Fibroblast of lung (primary cell): ENCODE data around the gene ZNF132. TPM values are rescaled to one million over a fixed set of nuclear protein-coding genes. Genes with fewer than 3 reads are reported as not detected.

Experiments used
- DNase-seq, 2 donors: peaks; one replicate each; pipeline versions ENCODE4 v3.0.0 to v3.0.0-alpha.2; 2010; ENCODE audit warnings: low read depth in 2 of 2
- H2AFZ ChIP-seq: 2 replicates; pipeline ENCODE4 v1.5.1; 2012; ENCODE audit warnings: low read length, control low read depth, inconsistent platforms
- H3K27ac ChIP-seq: 2 replicates; pipeline ENCODE4 v1.5.1; 2011; ENCODE audit warnings: low read length, control low read depth; ENCODE audit not compliant: insufficient read depth
- H3K27me3 ChIP-seq: 2 replicates; pipeline ENCODE4 v1.5.1; 2011; ENCODE audit warnings: mild to moderate bottlenecking, low read length; ENCODE audit not compliant: control insufficient read depth, insufficient read depth
- H3K36me3 ChIP-seq: 2 replicates; pipeline ENCODE4 v1.5.1; 2011; ENCODE audit warnings: low read length; ENCODE audit not compliant: control insufficient read depth, insufficient read depth
- H3K4me1 ChIP-seq: 2 replicates; pipeline ENCODE4 v1.5.1; 2011; ENCODE audit warnings: low read length; ENCODE audit not compliant: control insufficient read depth, insufficient read depth; ENCODE audit errors: extremely low read depth
- H3K4me2 ChIP-seq: 2 replicates; pipeline ENCODE4 v1.5.1; 2011; ENCODE audit warnings: low read length, control low read depth; ENCODE audit not compliant: insufficient read depth; ENCODE audit errors: extremely low read depth
- H3K4me3 ChIP-seq, 4 experiments: fragments of 200-600 bp in 1 of 4; sonication (generic) in 1 of 4; replicated peaks in 1 of 4; 2 replicates each; pipeline ENCODE4 v1.5.1; 2011 to 2016; ENCODE audit warnings: low read length in 4 of 4, low read depth in 3 of 4, mild to moderate bottlenecking in 3 of 4, control low read depth in 2 of 4, inconsistent platforms in 1 of 4, mixed read lengths in 1 of 4; ENCODE audit not compliant: insufficient read depth in 1 of 4; ENCODE audit errors: control extremely low read depth in 1 of 4
- H3K79me2 ChIP-seq: 2 replicates; pipeline ENCODE4 v1.5.1; 2012; ENCODE audit warnings: mild to moderate bottlenecking, low read length, inconsistent platforms; ENCODE audit not compliant: control insufficient read depth, insufficient read depth
- H3K9ac ChIP-seq: 2 replicates; pipeline ENCODE4 v1.5.1; 2011; ENCODE audit warnings: mild to moderate bottlenecking, low read length, control low read depth; ENCODE audit not compliant: insufficient read depth
- H3K9me3 ChIP-seq: 2 replicates; pipeline ENCODE4 v1.5.1; 2012; ENCODE audit warnings: low read depth, low read length; ENCODE audit not compliant: control insufficient read depth, insufficient read depth
- H4K20me1 ChIP-seq: 2 replicates; pipeline ENCODE4 v1.5.1; 2011; ENCODE audit warnings: low read length; ENCODE audit not compliant: control insufficient read depth, insufficient read depth; ENCODE audit errors: extremely low read depth
- EZH2 ChIP-seq: IDR thresholded peaks from 2 replicates; pipeline ENCODE4 v1.5.1; 2012; ENCODE audit warnings: low read length, control low read depth, mild to moderate bottlenecking; ENCODE audit errors: missing control alignments
- polyA plus RNA-seq, 2 donors: library from polyadenylated mRNA; depleted of rRNA in 1 of 2; stranded (reverse) in 1 of 2; unstranded in 1 of 2; fragments of >200 nt; gene quantifications; 2 replicates each; pipeline ENCODE4 v1.2.1, GENCODE V29; 2011 to 2012; ENCODE audit warnings: missing spikeins in 1 of 2
- total RNA-seq: library from RNA; depleted of rRNA; stranded (reverse); fragments of >200 nt; gene quantifications from 2 replicates; pipeline ENCODE4 v1.2.1, GENCODE V29; 2014
- TF ChIP-seq, protein P1 (sequence below), 2 donors: IDR thresholded peaks in 1 of 2; conservative IDR thresholded peaks in 1 of 2; 1 replicate in 1 of 2; 2 replicates in 1 of 2; pipeline ENCODE4 v1.5.1; 2011 to 2012; ENCODE audit warnings: low read length in 2 of 2, control low read depth in 1 of 2, inconsistent platforms in 1 of 2, low read depth in 1 of 2, mild to moderate bottlenecking in 1 of 2

ZNF132 gene
- total and polyA plus RNA-seq, 2 donors (not counting 1 experiment from before 2014, with no cell fraction given) = 4.1 to 14.5 TPM

DNA sequence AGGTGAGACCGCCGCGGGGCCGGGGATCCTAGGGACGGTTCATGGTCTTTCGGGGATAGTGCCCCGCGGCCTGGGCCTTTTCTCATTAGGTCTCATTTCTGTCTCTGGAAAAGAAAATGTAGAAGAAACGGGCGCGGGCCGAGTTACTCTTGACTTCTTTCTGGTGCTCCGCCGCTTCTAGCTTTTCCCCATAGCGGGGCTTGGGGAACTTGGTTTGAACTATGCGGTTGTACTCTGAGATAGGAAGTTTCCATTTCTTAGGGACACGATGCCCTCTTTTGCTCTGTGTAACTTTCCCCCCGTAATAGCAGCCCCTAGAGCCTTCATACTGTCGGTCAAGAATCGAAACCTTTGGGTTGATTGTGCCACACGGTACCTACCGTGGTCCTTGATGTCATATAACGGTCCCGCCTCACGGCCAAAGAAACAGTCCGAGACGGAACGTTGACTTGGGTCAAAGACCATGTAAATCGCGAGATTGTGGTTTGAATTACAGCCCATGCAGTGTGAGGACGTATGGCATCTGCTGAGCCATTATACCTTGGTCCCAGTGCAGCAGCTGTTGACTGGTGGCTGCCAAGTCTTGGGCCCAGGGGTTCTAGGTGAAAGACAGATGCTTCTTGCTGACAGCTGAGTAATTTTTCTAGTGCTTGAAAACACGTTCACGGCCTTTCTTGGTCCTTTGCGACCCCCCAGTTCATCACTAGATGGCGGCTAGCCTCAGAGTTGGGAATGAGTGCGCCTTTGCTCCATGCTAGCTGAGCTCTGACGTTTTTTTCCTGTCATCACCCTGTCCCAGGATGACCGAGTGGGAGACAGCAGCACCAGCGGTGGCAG is 52.4 kb downstream of the ZNF132 start:
- H3K9ac ChIP-seq = peak overlapping the region; percentile 80
- TF ChIP-seq EZH2 = no peak
- TF ChIP-seq, protein P1, sequence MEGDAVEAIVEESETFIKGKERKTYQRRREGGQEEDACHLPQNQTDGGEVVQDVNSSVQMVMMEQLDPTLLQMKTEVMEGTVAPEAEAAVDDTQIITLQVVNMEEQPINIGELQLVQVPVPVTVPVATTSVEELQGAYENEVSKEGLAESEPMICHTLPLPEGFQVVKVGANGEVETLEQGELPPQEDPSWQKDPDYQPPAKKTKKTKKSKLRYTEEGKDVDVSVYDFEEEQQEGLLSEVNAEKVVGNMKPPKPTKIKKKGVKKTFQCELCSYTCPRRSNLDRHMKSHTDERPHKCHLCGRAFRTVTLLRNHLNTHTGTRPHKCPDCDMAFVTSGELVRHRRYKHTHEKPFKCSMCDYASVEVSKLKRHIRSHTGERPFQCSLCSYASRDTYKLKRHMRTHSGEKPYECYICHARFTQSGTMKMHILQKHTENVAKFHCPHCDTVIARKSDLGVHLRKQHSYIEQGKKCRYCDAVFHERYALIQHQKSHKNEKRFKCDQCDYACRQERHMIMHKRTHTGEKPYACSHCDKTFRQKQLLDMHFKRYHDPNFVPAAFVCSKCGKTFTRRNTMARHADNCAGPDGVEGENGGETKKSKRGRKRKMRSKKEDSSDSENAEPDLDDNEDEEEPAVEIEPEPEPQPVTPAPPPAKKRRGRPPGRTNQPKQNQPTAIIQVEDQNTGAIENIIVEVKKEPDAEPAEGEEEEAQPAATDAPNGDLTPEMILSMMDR (conservative IDR thresholded peaks at IDR 0.05 in 1 of 2, IDR thresholded peaks at IDR 0.05 in 1 of 2; ENCODE audit: low read depth in 1 of 2, low read length in 2 of 2) = no peak
- peaks cover 11% of the 10 kb centered on the region for H3K4me1 ChIP-seq
- no peak for DNase-seq
- peak overlapping the region; percentile 87 for H3K4me2 ChIP-seq
- H3K79me2 ChIP-seq = peaks cover 35% of the 10 kb centered on the region
- peak overlapping the region; percentile 89 for H3K27ac ChIP-seq
- peaks cover 2% of the 10 kb centered on the region for H3K36me3 ChIP-seq
- H3K9me3 ChIP-seq = no peaks in the 10 kb centered on the region
- H3K4me3 ChIP-seq = peak overlapping the region; percentile 72 to 99 (median 92)
- no peaks in the 10 kb centered on the region for H4K20me1 ChIP-seq
- H2AFZ ChIP-seq = no peak overlapping the region
- H3K27me3 ChIP-seq = no peaks in the 10 kb centered on the region

- peak; percentile 97 to 99 for DNase-seq
- Histone ChIP-seq H3K36me3 (peaks cover 2% of the 10 kb centered on the region), H4K20me1 (no peaks in the 10 kb centered on the region), H3K4me3 (peak within 1 kb of the TSS; percentile 72 to 99 (median 92)), H3K9me3 (no peaks in the 10 kb centered on the region), H2AFZ (peak within 1 kb of the TSS; percentile 2), H3K4me2 (peak within 1 kb of the TSS; percentile 97), H3K79me2 (peaks cover 36% of the 10 kb centered on the region), H3K27me3 (no peaks in the 10 kb centered on the region), H3K9ac (peak within 1 kb of the TSS; percentile 80), H3K27ac (peak within 1 kb of the TSS; percentile 89), H3K4me1 (peaks cover 13% of the 10 kb centered on the region)
- TF ChIP-seq EZH2 = no peak
- TF ChIP-seq, protein P1 (conservative IDR thresholded peaks at IDR 0.05 in 1 of 2, IDR thresholded peaks at IDR 0.05 in 1 of 2; ENCODE audit: low read depth in 1 of 2, low read length in 2 of 2) = no peak
These were observed 53.2 kb downstream of the ZNF132 start, which contains the start of gene RPS5 for GRCh38 chr19:58386576-58387337. RPS5 (plus strand) TSS chr19:58387269; CDS start chr19:58388138, 869 bp downstream.
